HS-27A (cell line): Measurements from ENCODE around the gene MFAP5.
"Not testable (repeated sequence)": the region's sequence is repeated elsewhere in the genome, so short reads cannot be mapped to it uniquely, and the experiment has no call there.

Experiments used
- DNase-seq: peaks from one replicate; pipeline ENCODE4 v3.0.0-alpha.2; 2012; ENCODE audit warnings: low read depth, missing footprints

MFAP5 gene

DNA sequence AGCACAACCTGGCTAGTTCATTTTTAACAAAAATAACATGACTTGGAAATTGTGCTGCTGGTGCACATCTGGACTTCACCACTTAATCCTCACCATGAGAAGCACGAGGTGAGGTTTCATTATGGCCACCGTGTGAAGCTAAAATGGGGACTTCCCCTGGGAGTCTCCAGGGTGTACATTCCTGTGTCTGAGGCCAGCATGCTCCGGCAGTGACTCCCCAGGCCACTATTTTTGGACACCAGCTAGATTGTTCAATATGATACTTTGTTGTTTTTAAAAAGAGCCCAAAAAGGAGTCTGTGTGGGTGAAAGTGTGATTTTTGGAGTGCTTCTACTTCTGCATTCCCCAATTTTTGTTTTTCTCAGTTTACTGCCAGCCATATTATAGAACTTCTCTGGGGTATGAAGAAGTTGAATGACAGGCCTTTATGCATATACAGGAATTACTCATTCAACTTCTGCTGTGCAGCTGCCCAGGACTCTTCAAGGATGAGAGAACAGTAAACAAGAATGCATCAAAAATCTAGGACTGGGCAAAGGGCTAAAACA lies 33.1 kb downstream of the MFAP5 start:
- DNase-seq = peak; percentile 53

- no peak for DNase-seq
Measured at GRCh38 chr12:8628731-8629130, 33.9 kb downstream of the MFAP5 start.

DNA sequence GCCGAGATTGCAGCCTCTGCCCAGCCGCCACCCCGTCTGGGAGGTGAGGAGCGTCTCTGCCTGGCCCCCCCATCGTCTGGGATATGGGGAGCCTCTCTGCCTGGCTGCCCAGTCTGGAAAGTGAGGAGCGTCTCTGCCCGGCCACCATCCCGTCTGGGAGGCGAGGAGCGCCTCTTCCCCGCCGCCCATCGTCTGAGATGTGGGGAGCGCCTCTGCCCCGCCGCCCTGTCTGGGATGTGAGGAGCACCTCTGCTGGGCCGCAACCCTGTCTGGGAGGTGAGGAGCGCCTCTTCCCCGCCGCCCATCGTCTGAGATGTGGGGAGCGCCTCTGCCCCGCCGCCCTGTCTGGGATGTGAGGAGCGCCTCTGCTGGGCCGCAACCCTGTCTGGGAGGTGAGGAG lies 37.9 kb downstream of the MFAP5 start:
- DNase-seq = not testable (repeated sequence)

- DNase-seq = no peak
Measured at GRCh38 chr12:8622646-8623045, 40.0 kb downstream of the MFAP5 start.

- no peak for DNase-seq
Measured at GRCh38 chr12:8615206-8615605, 47.4 kb downstream of the MFAP5 start.

GRCh38 chr12:8613881-8614280 lies 48.7 kb downstream of the MFAP5 start:
- DNase-seq = not testable (repeated sequence)

DNA sequence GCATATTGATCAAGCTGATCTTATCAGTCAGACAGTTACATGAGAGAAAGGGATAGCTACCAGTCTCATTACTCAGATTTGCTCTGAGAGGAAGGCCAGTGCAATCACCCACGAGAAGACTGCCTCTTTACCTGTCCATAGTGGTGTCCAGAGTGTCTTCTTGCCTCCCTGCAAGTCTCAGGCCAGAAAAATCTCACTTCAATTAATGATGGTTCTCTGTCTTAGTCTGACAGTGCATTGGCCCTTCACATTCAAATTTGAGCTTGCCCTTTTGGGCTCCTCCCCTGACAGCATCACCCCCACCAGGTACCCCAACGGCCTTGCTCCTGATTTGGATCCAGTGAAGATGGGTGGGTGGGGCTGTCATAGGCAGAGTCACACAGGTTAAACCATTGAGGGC lies 50.0 kb downstream of the MFAP5 start, which contains the start of gene AICDA:
Gene AICDA, minus strand, starts transcription at position 231 of the 400 bp plus-strand sequence. Its CDS starts 92 bp downstream, at position 139.
- DNase-seq = no peak

DNA sequence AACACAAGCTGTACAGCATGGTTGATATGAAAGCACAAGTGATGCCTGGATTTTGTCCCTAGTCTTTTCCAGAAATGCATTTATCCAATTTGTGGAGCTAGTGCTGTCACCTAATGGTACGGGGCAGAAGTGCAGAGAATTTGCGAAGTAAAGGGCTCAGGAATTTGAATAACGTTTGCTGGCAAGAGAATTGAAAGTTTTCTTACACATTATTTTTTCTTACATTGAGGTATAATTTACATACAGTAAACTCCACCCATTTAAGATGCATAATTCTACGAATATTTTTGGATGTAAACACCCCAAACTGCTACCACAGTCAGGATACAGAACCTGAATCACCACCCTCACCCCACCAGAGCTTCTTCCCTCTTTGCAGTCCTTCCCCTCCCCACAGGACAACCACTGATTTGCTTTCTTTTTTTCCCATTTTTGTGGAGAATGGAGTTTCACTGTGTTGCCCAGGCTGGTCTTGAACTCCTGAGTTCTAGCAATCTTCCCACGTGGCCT lies 53.5 kb downstream of the MFAP5 start:
- no peak for DNase-seq

- DNase-seq = no peak
Measured at GRCh38 chr12:8606890-8607289, 55.7 kb downstream of the MFAP5 start.

GRCh38 chr12:8605057-8605456 lies 57.6 kb downstream of the MFAP5 start:
- no peak for DNase-seq

DNA sequence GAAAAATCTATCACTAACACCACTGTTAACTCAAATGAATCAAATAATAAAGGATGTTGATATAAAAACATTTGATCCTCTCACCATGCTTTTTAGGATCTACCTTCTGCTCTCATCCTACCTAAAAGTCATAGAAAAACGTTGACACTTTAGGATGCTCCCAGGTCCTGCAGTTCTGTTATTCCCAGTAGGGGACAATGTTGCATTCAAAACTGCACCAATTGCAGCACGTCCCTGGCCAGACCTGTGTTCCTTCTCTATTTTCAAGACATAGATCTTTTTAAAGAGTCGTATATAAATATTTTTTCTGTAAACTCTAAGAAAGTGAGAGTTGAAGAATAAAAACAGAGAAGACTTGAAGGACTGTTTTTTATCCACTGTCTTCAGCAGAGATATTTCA lies 58.8 kb downstream of the MFAP5 start:
- DNase-seq = no peak

- no peak for DNase-seq
Measured at GRCh38 chr12:8603286-8603685, 59.3 kb downstream of the MFAP5 start.

DNA sequence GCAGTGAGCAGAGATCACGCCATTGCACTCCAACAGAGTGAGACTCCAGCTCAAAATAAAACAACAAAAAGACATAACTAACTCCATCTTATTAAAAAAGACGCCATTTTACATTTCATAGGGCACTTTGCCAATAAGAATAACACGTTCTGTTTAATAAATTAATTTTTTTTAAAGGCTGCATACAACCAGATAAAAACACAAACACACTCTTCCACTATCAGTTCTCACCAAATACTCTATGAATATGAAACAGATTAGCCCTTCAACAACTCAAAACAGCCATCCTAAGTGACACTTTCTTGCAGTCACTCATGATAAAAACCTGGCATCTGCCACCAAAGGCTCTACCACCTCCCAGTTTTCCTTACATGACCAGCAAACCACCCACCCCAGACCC lies 66.1 kb downstream of the MFAP5 start:
- DNase-seq = no peak
